Measurements from ENCODE around the gene SAT1.

Gene SAT1

DNA sequence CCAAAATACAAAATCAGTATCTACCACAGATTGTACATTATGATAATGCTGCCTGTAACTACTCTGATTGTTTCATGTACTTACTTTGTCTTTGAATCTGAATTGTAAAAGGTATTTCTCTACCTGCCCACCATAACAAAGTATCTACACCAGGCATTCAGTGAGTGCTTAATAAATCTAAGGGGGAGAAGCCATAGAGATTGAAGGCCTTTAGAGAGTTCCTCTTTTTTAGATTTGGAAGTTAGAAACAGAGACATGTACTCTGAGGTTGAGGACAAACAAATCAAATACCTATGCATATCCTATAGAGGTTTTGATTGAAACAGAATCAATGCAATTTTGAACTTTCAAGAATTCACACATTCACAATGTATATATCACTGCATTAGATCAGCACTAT, 42.7 kb downstream of the SAT1 start:
- no peaks in the 10 kb centered on the region for H3K36me3 ChIP-seq (ENCODE audit: control insufficient read depth in 4 of 4, insufficient read depth in 4 of 4, low read length in 3 of 4)
- CTCF ChIA-PET, result no interaction called here
- H3K4me3 ChIP-seq (ENCODE audit: control insufficient read depth in 1 of 7, extremely low read depth in 1 of 7, insufficient read depth in 4 of 7, low read depth in 2 of 7, low read length in 6 of 7), result no peak overlapping the region
- POLR2A ChIA-PET, result no interaction called here
- H3K9me3 ChIP-seq (ENCODE audit: control extremely low read depth in 1 of 5, control insufficient read depth in 4 of 5, insufficient read depth in 2 of 5, low read depth in 1 of 5, low read length in 4 of 5), result no peaks in the 10 kb centered on the region
- H3K27ac ChIP-seq (ENCODE audit: insufficient read depth in 1 of 2, low read depth in 1 of 2, low read length in 2 of 2, poor library complexity in 1 of 2, severe bottlenecking in 2 of 2), result no peak overlapping the region
- no peaks in the 10 kb centered on the region for H3K4me1 ChIP-seq (ENCODE audit: control extremely low read depth in 1 of 4, control insufficient read depth in 4 of 4, insufficient read depth in 4 of 4, low read length in 3 of 4)
- DNase-seq, result peak in 2 of 3 donors; percentile 11 to 26
- H3K27me3 ChIP-seq (replicated peaks in 2 of 5; ENCODE audit: control insufficient read depth in 4 of 5, insufficient read depth in 5 of 5, low read length in 4 of 5), result no peaks in the 10 kb centered on the region

DNA sequence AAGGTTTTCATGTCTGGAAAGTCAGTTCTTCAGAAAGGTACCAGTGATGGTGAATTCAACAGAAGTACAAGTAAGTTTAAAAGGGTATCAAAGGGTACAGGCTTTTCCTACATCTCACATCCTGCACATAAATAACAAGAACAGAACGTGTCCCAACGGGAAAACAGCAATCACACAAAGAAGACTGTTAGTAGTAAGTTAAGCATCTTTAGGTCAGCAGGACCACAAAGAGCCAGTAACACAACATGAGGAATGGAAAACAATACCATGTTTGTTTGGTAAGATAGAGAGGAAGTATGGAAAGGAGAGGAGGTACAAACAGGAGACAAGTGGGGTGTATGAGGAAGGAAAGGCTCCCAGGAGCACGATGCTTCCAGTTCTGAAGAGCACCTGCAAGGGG, 43.2 kb downstream of the SAT1 start:
- H3K9me3 ChIP-seq (ENCODE audit: control extremely low read depth in 1 of 5, control insufficient read depth in 4 of 5, insufficient read depth in 2 of 5, low read depth in 1 of 5, low read length in 4 of 5), result no peaks in the 10 kb centered on the region
- DNase-seq, result no peak
- ChIA-PET POLR2A (no interaction called here), CTCF (no interaction called here)
- H3K4me3 ChIP-seq (ENCODE audit: control insufficient read depth in 1 of 7, extremely low read depth in 1 of 7, insufficient read depth in 4 of 7, low read depth in 2 of 7, low read length in 6 of 7), result no peak overlapping the region
- no peak overlapping the region for H3K27ac ChIP-seq (ENCODE audit: insufficient read depth in 1 of 2, low read depth in 1 of 2, low read length in 2 of 2, poor library complexity in 1 of 2, severe bottlenecking in 2 of 2)
- WGBS (ENCODE audit: insufficient coverage), result 100% methylated on average over 2 of the region's 3 CpGs
- no peaks in the 10 kb centered on the region for H3K36me3 ChIP-seq (ENCODE audit: control insufficient read depth in 4 of 4, insufficient read depth in 4 of 4, low read length in 3 of 4)
- H3K4me1 ChIP-seq (ENCODE audit: control extremely low read depth in 1 of 4, control insufficient read depth in 4 of 4, insufficient read depth in 4 of 4, low read length in 3 of 4), result no peaks in the 10 kb centered on the region
- no peaks in the 10 kb centered on the region for H3K27me3 ChIP-seq (replicated peaks in 2 of 5; ENCODE audit: control insufficient read depth in 4 of 5, insufficient read depth in 5 of 5, low read length in 4 of 5)

DNA sequence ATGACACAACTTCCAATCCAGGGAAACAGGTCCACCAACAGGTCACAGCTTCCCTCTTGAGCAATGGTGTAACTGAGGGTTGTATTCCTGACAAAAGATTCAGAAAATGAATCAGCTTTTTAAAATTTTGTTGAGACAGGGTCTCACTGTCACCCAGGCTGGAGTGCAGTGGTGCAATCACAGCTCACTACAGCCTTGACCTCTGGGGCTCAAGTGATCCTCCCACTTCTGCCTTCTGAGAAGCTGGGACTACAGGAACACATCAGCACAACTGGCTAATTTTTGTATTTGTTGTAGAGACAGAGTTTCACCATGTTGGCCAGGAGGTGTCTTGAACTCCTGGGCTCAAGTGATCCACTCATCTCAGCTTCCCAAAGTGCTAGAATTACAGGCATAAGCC, 43.7 kb downstream of the SAT1 start:
- POLR2A ChIA-PET, result no interaction called here
- no peaks in the 10 kb centered on the region for H3K4me1 ChIP-seq (ENCODE audit: control extremely low read depth in 1 of 4, control insufficient read depth in 4 of 4, insufficient read depth in 4 of 4, low read length in 3 of 4)
- CTCF ChIA-PET, result no interaction called here

DNA sequence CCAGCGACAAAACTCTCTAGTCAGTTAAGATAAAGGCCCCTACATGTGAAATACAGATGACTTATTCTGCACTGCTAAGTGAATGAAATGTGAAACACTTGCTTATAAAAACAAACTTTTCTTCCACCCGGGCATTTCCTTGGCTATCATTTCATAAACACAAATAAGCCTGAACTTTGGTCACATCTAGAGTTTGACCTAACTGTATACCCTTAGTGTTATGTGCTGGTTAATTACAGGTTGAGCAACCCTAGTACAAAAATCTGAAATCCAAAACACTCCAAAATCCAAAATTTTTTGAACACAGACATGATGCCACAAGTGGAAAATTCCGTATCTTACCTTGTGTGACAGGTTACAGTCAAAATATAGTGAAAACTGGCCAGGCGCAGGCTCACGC, 45.9 kb downstream of the SAT1 start:
- 100% methylated on average over 3 of the region's 5 CpGs for WGBS (ENCODE audit: insufficient coverage)
- no peak overlapping the region for H3K27ac ChIP-seq (ENCODE audit: insufficient read depth in 1 of 2, low read depth in 1 of 2, low read length in 2 of 2, poor library complexity in 1 of 2, severe bottlenecking in 2 of 2)
- no peaks in the 10 kb centered on the region for H3K4me1 ChIP-seq (ENCODE audit: control extremely low read depth in 1 of 4, control insufficient read depth in 4 of 4, insufficient read depth in 4 of 4, low read length in 3 of 4)
- peaks cover 0 to 3% (median 0%) of the 10 kb centered on the region in 5 experiments for H3K27me3 ChIP-seq (replicated peaks in 2 of 5; ENCODE audit: control insufficient read depth in 4 of 5, insufficient read depth in 5 of 5, low read length in 4 of 5)
- CTCF ChIA-PET, result no interaction called here
- POLR2A ChIA-PET, result no interaction called here
- no peaks in the 10 kb centered on the region for H3K36me3 ChIP-seq (ENCODE audit: control insufficient read depth in 4 of 4, insufficient read depth in 4 of 4, low read length in 3 of 4)
- DNase-seq, result no peak
- no peak overlapping the region for H3K4me3 ChIP-seq (ENCODE audit: control insufficient read depth in 1 of 7, extremely low read depth in 1 of 7, insufficient read depth in 4 of 7, low read depth in 2 of 7, low read length in 6 of 7)
- H3K9me3 ChIP-seq (ENCODE audit: control extremely low read depth in 1 of 5, control insufficient read depth in 4 of 5, insufficient read depth in 2 of 5, low read depth in 1 of 5, low read length in 4 of 5), result no peaks in the 10 kb centered on the region

More for the DNA sequence above, 43.7 kb downstream of the SAT1 start:
- Histone ChIP-seq H3K36me3 (ENCODE audit: control insufficient read depth in 4 of 4, insufficient read depth in 4 of 4, low read length in 3 of 4) (no peaks in the 10 kb centered on the region), H3K27me3 (replicated peaks in 2 of 5; ENCODE audit: control insufficient read depth in 4 of 5, insufficient read depth in 5 of 5, low read length in 4 of 5) (no peaks in the 10 kb centered on the region), H3K27ac (ENCODE audit: insufficient read depth in 1 of 2, low read depth in 1 of 2, low read length in 2 of 2, poor library complexity in 1 of 2, severe bottlenecking in 2 of 2) (no peak overlapping the region), H3K9me3 (ENCODE audit: control extremely low read depth in 1 of 5, control insufficient read depth in 4 of 5, insufficient read depth in 2 of 5, low read depth in 1 of 5, low read length in 4 of 5) (no peaks in the 10 kb centered on the region), H3K4me3 (ENCODE audit: control insufficient read depth in 1 of 7, extremely low read depth in 1 of 7, insufficient read depth in 4 of 7, low read depth in 2 of 7, low read length in 6 of 7) (no peak overlapping the region)
- no peak for DNase-seq

DNA sequence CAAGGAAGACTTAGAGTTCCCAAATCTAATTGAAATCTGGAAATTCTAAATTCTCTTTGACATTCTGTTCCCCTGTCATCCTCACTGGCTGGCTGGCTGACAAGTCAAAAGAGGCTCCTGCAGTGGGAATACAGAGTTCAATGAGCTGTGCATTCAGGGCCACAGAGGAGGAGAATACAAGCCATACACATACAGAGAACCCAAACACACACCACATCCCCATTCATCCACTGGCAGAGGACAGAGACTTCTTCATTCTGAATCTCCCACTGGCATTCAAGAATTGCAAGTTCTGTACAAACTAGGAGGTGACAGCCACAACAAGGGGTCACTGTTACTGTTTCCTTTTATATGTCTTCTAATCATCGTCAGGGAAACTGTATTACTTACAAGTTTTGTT, 49.7 kb downstream of the SAT1 start:
- peaks cover 0 to 3% (median 0%) of the 10 kb centered on the region in 5 experiments for H3K27me3 ChIP-seq (replicated peaks in 2 of 5; ENCODE audit: control insufficient read depth in 4 of 5, insufficient read depth in 5 of 5, low read length in 4 of 5)
- no peaks in the 10 kb centered on the region for H3K9me3 ChIP-seq (ENCODE audit: control extremely low read depth in 1 of 5, control insufficient read depth in 4 of 5, insufficient read depth in 2 of 5, low read depth in 1 of 5, low read length in 4 of 5)
- no peak for DNase-seq
- CTCF ChIA-PET, result no interaction called here
- WGBS (ENCODE audit: insufficient coverage), result 83% methylated on average over 1 of the region's 1 CpG
- H3K27ac ChIP-seq (ENCODE audit: insufficient read depth in 1 of 2, low read depth in 1 of 2, low read length in 2 of 2, poor library complexity in 1 of 2, severe bottlenecking in 2 of 2), result no peak overlapping the region
- POLR2A ChIA-PET, result no interaction called here
- H3K4me1 ChIP-seq (ENCODE audit: control extremely low read depth in 1 of 4, control insufficient read depth in 4 of 4, insufficient read depth in 4 of 4, low read length in 3 of 4), result no peaks in the 10 kb centered on the region
- H3K36me3 ChIP-seq (ENCODE audit: control insufficient read depth in 4 of 4, insufficient read depth in 4 of 4, low read length in 3 of 4), result no peaks in the 10 kb centered on the region
- no peak overlapping the region for H3K4me3 ChIP-seq (ENCODE audit: control insufficient read depth in 1 of 7, extremely low read depth in 1 of 7, insufficient read depth in 4 of 7, low read depth in 2 of 7, low read length in 6 of 7)

Data from common myeloid progenitor, CD34-positive (primary cell).